NB4 (cell line): ENCODE results near the gene MAP1B.

Experiments
- DNase-seq: peaks from one replicate; pipeline ENCODE4 v3.0.0; 2010; ENCODE audit warnings: low read depth
- H3K4me3 ChIP-seq: one replicate; pipeline ENCODE4 v1.5.1; 2011; ENCODE audit warnings: mild to moderate bottlenecking, low read depth, low read length, moderate library complexity
- CTCF ChIP-seq: IDR thresholded peaks from one replicate; pipeline ENCODE4 v1.5.1; 2012; ENCODE audit warnings: low read depth, low read length
- MYC ChIP-seq: IDR thresholded peaks from 2 replicates; pipeline ENCODE4 v1.6.1; 2011; ENCODE audit warnings: low read depth, low read length
- POLR2A ChIP-seq: IDR thresholded peaks from 2 replicates; pipeline ENCODE4 v1.6.1; 2011; ENCODE audit warnings: mild to moderate bottlenecking; ENCODE audit not compliant: insufficient read length; ENCODE audit errors: extremely low read depth
- TF ChIP-seq, protein P1 (sequence below): IDR thresholded peaks from 2 replicates; pipeline ENCODE4 v1.6.1; 2011; ENCODE audit warnings: low read depth, low read length

Gene MAP1B

DNA sequence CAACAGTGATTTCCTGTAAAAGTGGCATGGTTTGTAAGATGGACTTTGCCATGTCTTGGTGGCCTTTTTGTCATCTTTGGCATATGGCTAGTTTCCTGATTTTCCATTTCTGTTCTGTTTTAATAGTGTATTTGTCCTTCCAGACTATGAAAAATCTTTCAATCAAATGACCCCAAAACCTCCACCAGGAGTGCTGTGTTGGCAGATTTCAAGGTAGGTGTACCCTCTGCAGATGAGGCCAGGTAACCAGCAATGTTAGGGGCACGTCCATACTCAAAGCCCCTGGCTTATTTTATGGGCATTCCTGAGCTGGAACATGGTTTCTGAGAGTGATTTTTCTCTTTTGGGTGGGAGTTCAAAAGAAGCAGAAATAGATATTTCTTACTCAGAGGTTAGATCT lies 15.2 kb upstream of the MAP1B start:
- DNase-seq: no peak
- TF ChIP-seq, protein P1, sequence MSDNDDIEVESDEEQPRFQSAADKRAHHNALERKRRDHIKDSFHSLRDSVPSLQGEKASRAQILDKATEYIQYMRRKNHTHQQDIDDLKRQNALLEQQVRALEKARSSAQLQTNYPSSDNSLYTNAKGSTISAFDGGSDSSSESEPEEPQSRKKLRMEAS: no peak
- TF ChIP-seq CTCF: no peak
- H3K4me3 ChIP-seq: no peak overlapping the region

DNA sequence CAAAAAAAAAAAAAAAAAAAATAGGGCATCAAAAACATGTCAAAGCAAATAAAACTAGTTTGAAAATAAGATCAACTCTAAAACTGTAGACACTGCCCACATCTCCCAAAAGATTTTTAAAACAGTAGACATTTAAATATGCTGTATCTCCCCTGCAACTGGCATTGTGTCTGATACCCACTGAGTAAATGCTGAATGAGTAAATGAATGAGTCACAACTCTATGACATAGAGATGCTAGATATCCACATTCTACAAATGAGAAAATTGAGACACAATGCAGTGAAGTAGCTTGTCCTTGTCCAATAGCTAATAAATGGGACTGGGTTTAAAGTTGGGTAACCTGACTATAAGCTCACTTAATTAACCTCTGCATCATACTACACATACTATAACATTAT lies 14.1 kb upstream of the MAP1B start:
- TF ChIP-seq, protein P1: no peak
- TF ChIP-seq MYC (no peak), POLR2A (no peak), CTCF (no peak)
- no peak overlapping the region for H3K4me3 ChIP-seq
- DNase-seq: no peak

- no peak for DNase-seq
- TF ChIP-seq, protein P1: no peak
- TF ChIP-seq POLR2A: no peak
- TF ChIP-seq MYC: no peak
- TF ChIP-seq CTCF: no peak
- no peak overlapping the region for H3K4me3 ChIP-seq
Observed at GRCh38 chr5:72093824-72094223, 13.5 kb upstream of the MAP1B start.

- no peak for TF ChIP-seq MYC
- TF ChIP-seq POLR2A: no peak
- TF ChIP-seq CTCF: no peak
- TF ChIP-seq, protein P1: no peak
- no peak overlapping the region for H3K4me3 ChIP-seq
- DNase-seq: no peak
Observed at GRCh38 chr5:72096602-72097188, 10.6 kb upstream of the MAP1B start.

- no peak for TF ChIP-seq POLR2A
- no peak for TF ChIP-seq CTCF
- no peak for TF ChIP-seq MYC
- TF ChIP-seq, protein P1: no peak
- no peak for DNase-seq
- H3K4me3 ChIP-seq: no peak overlapping the region
Observed at GRCh38 chr5:72101828-72102227, 5.4 kb upstream of the MAP1B start.

- no peak for DNase-seq
- TF ChIP-seq CTCF (no peak), MYC (no peak), POLR2A (no peak)
- TF ChIP-seq, protein P1: no peak
- no peak overlapping the region for H3K4me3 ChIP-seq
Observed at GRCh38 chr5:72106817-72107130, 501 bp upstream of the MAP1B start.
